22Rv1 (cell line): ENCODE measurements around the gene STARD3.

Source experiments
- CTCF ChIP-seq: fragments of 450-650 bp; IDR thresholded peaks from 2 replicates; pipeline ENCODE4 v1.5.1; 2017; ENCODE audit warnings: mild to moderate bottlenecking
- ZFX ChIP-seq: fragments of 450-650 bp; IDR thresholded peaks from 2 replicates; pipeline ENCODE4 v1.6.1; 2017; ENCODE audit warnings: antibody characterized with exemption, borderline replicate concordance

GRCh38 chr17:39612291-39612894, 24.6 kb upstream of the STARD3 start:
- TF ChIP-seq CTCF (no peak), ZFX (no peak)
